Measurements from ENCODE around the gene CAMK4.

CAMK4 gene

DNA sequence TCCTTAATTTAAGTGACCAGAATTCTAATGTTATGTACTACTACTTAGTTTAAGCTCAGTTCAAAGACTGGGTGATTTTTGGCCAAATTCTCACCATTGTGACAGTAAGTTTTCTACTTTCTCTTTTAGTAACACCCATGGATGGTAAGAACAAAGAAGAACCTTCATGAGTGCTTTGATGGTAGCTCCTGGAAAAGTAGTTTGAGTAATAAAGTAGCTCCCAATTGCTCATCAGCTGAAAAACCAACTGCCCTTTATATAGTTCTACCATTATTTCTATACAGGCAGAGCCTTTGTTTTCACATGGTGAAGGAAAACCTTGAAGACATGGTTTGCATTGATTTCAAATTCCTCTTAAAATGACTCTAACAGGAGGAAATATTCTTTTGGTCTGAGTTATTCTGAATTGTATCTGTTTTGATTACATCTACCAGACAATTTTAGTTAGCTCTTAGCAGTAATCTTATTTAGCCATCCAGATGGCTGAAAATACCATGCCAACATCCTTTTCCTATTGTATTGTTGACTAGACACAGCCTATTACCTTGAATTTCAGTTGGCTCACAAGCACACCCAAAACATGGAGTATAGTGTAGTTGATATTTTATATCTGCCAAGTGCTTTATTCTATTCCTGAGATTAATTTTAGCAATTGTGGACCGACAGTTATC lies 311.8 kb downstream of the CAMK4 start:
- no peak for DNase-seq (ENCODE audit: low read depth)

DNA sequence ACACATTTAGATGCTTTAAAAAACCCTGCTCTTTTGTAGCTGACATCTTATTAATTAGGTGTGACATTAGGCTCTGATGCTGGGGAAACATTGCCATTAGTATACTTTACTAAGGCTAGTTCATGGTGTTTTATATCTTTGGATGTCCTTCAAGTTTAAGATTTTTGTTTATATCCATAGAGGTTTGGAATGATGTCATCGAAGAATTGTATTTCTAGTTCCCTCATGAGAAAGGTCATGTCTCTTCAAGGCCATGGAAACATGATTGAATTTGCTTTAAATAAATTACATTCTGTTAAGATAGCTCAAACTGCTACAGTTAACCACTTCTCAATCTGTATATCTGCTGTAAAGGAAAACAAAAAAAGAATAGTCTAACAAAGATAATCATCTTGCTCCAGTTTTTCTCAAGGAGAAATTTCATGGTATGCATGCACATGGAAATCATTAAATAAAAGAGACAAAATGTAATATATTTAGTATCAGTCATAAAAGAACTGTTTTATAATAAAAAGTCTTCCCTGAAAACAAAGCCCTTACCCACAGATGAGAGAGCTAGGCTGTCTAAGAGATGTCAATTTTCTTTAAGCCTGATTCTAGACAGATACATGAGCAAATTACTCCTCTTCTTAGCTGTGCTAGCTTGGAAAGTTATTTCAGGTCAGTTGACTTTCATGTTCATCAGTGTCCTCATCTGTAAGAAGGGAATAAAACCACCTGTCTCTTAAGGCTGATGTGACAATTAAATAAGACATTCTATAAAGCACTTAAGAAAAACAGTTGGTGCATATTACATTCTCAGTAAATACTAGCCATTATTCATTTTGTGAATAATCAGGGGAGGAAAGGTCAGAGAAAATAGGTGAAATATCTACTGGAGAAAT lies 313.2 kb downstream of the CAMK4 start:
- no peak for DNase-seq (ENCODE audit: low read depth)

Data from stimulated activated CD8-positive, alpha-beta memory T cell treated with anti-CD3 and anti-CD28 coated beads, Interleukin-15, amount 100 ng/mL, for 1 hour (primary cell).